ENCODE measurements around the gene ATP11A.

GRCh38 chr13:112782429-112783010, 92.7 kb downstream of the ATP11A start:
- TF ChIP-seq, protein P1, sequence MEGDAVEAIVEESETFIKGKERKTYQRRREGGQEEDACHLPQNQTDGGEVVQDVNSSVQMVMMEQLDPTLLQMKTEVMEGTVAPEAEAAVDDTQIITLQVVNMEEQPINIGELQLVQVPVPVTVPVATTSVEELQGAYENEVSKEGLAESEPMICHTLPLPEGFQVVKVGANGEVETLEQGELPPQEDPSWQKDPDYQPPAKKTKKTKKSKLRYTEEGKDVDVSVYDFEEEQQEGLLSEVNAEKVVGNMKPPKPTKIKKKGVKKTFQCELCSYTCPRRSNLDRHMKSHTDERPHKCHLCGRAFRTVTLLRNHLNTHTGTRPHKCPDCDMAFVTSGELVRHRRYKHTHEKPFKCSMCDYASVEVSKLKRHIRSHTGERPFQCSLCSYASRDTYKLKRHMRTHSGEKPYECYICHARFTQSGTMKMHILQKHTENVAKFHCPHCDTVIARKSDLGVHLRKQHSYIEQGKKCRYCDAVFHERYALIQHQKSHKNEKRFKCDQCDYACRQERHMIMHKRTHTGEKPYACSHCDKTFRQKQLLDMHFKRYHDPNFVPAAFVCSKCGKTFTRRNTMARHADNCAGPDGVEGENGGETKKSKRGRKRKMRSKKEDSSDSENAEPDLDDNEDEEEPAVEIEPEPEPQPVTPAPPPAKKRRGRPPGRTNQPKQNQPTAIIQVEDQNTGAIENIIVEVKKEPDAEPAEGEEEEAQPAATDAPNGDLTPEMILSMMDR (IDR thresholded peaks at IDR 0.05; ENCODE audit: low read depth, low read length) = no peak
- TF ChIP-seq EZH2phosphoT487 (IDR thresholded peaks at IDR 0.05; ENCODE audit: low read depth) = no peak
